AG08396 (cell line): ENCODE measurements around the gene CRYAB.
"Not testable (repeated sequence)": the region's sequence is repeated elsewhere in the genome, so short reads cannot be mapped to it uniquely, and the experiment has no call there.

Source experiments
- DNase-seq: peaks from one replicate; pipeline ENCODE4 v3.0.0; 2012; ENCODE audit warnings: low spot score, mixed read lengths

CRYAB gene

DNA sequence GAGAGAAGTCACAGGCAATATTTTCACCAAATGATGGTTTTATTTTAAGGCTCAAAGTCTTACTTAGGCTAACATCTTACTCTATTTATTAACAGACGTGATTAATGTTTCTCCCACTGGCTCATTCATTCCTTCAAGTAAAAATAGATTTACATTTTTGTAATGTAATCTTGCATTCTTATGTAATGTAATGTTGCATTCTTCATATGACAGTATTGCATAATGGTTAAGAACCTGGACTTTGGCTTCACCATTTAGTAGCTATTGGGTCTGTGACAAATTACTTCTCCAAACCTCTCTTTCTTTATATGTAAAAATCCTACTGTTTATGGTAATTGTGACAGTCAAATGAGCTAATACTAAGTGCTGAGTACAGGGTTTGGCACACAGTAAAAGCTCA is 22.3 kb upstream of the CRYAB start:
- DNase-seq: no peak

DNA sequence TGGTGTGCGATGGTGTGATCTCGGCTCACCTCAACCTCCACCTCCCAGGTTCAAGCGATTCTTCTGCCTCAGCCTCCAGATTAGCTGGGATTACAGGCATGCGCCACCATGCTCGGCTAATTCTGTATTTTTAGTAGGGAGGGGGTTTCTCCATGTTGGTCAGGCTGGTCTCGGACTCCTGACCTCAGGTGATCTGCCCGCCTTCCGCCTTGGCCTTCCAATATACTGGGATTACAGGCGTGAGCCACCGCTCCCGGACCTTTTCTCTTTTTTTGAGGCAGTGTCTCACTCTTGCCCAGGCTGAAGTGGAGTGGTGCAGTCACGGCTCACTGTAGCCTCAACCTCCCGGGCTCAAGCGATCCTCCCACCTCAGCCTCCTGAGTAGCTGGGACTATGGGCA is 21.6 kb upstream of the CRYAB start:
- DNase-seq: not testable (repeated sequence)

DNA sequence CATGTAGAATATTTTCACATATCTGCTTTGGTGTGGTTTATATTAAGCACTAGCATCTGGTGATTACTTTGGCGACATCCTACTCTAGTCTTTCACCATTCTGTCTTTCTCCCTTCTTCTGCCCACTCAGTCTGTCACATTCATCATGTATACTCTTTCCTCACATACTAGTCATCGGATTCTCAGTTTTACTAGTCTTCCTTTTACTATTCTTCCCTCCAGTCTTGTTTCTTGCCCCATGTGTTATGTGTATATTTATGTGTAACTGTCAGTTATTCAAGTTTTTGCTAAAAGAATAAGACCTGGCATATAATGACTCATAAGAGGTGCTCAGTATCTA is 21.0 kb upstream of the CRYAB start:
- DNase-seq: no peak

DNA sequence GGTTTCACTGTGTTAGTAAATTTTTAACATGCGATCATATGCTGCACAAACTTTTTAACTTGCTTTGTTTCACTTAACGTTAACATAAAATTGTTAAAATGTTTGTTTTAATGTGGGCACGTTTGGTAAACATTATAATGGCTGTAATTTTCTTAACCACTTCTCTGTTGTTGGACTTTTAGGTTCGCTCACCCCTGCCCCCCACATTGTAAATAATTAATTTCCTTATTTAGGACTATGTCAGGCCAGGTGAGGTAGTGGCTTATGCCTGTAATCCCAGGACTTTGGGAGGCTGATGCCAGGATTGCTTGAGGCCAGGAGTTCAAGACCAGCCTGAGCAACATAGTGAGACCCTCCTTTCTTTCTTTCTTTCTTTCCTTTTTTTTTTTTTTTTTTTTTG is 18.9 kb upstream of the CRYAB start:
- no peak for DNase-seq

DNA sequence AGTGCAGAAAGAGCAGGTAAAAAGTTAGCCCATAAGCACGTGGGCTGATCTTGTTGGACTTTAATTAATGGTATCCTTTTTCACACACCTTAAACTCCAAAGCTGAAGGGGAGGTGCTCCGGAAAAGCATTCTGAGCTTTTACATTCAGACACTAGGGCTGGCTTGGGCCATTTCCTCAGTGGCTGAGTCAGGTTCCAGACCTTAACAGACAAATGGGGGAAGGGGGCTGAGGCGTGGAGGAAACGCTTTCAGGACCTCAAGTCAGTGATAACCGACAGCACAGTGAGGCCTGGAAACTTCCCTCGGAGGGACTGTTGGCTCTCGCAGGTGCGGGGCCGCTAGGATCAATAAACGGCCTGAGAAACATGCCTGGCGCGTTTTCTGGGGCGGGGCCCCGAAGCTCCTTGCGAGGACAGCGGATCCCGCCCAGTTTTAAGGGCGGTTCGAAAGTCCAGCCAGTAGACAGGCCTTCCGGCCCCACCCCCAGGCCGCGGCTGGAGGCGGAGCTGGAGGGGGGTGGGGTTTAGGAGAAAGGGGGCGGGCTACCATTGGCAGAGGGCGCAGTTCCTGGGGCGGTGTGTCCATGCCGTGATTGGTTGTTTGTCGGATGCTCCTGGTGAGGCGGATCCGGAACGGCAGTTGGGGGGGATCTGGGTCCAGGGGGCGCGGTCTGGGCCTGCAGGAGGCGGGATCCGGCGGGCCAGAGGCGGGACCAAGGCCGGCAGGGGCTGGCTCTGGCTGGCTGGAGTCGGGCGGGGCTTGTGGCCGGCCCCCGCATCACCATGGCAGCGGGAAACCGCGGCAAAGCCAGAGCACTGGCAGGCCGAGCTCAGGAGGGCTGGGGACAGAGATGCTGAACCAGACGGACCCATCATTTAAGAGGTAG is 15.2 kb upstream of the CRYAB start:
- peak; percentile 97 for DNase-seq

DNA sequence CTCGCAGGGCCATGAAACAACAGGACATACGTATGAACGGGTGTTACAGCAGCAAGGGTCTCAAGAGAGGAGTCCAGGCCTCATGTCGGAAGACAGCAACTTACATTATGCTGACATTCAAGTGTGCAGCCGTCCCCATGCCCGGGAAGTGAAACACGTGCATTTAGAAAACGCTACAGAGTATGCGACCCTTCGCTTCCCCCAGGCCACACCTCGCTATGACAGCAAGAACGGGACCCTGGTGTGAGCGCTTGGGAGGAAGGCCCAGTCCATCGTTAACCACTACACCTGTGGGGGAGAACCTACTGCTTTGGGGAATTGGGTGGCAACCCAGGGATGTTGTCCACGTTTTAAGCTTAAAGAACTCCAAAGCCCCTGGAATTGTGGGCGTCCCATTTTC is 14.4 kb upstream of the CRYAB start:
- no peak for DNase-seq

DNA sequence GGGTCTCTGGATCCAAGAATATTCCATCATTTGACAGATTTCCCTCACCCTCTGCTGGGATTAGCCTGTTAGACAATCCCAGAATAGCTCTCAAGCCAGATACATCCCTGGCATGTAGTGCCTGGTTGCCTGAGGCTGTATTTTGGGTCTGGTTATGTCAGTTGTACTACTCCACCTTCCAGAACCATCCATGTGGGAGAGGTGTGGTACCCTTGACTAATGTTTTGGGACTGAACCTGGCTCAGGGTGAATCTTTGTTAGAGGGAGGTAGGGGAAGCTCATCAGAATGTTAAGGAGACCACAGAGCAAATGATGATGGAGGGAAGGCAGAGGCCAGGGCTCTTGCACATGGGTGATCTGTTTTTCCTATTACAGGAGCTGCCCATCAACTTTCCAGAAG is 12.4 kb upstream of the CRYAB start:
- DNase-seq: no peak

DNA sequence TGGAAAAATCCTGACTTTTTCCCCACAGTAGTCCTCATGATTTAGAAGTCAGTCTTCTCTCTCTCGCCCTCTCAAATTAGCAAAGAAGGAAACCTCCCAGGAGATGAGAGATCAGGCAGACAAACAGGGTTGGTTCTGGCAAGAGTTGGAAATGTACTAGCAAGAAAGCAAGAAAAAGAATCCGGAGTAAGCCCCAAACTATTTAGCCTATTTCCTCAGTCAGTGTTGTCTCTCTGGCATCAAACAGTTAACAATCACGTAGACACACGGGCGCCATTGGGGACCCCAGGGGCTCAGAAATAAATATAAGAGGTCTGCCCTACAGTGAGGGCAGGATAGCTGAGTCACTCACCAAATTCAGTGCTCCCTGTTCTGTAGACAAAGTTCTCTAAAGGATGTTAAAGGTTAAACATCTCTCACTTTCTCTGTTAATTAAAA is 11.8 kb upstream of the CRYAB start:
- no peak for DNase-seq

DNA sequence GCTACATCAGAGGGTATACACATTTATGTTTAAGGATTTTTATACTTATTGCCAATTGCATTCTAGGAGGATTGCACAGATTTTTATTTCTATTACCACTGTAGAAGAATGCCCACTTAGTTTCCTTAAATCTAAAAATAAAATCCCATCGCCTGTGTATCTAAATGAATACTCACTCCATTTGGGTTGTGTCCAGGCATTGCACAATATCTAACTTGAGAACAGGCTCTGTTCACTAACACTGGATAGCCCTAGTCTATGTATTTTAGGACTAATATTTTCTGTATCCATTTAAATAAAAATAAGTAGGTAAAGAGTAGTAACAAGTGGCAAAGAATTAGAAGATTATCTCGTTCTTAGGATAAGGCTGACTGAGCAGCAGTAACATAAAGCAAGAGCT is 11.2 kb upstream of the CRYAB start:
- DNase-seq: peak; percentile 58

DNA sequence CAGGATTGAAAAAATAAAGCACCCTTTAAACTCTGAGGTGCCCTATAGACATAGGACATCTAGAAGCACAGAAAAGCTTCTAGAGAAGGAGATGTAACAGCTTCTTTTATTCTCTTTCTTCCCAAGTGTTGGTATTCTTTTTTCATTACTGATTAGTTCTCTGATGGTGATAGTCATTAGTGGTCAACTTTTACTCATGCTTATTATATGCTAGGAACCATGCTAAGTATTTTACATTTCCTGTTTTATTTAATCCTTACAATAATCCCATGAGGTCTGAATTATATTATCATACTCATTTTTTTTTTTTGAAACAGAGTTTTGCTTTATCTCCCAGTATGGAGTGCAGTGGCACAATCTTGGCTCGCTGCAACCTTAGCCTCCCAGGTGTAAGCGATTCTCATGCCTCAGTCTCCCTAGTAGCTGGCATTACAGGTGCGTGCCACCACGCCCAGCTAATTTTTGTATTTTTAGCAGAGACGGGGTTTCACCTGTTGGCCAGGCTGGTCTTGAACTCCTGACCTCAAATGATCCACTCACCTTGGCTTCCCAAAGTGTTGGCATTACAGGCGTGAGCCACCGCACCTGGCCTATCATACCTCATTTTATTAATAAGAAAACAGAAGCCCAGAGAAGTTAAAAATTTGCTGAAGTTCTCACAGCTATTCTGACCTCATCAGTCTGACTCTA is 10.1 kb upstream of the CRYAB start:
- no peak for DNase-seq

DNA sequence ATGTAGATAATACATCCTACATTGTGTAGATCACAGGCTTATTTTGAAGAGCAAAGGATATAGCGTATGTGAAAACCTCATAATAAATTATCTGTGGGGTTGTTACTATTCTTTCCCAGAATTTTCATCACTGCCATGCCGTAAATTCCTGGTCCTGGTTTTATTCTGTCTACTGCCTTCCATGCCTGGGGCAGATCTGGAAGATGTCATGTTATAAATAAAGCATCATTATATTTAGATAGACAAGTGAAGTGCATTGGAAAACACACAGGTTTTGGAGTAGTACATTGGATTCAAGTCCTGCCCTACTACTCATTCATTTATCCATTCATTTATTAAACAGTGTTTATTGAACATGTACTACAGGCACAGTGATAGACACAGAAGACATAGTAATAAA is 9.3 kb upstream of the CRYAB start:
- DNase-seq: no peak

DNA sequence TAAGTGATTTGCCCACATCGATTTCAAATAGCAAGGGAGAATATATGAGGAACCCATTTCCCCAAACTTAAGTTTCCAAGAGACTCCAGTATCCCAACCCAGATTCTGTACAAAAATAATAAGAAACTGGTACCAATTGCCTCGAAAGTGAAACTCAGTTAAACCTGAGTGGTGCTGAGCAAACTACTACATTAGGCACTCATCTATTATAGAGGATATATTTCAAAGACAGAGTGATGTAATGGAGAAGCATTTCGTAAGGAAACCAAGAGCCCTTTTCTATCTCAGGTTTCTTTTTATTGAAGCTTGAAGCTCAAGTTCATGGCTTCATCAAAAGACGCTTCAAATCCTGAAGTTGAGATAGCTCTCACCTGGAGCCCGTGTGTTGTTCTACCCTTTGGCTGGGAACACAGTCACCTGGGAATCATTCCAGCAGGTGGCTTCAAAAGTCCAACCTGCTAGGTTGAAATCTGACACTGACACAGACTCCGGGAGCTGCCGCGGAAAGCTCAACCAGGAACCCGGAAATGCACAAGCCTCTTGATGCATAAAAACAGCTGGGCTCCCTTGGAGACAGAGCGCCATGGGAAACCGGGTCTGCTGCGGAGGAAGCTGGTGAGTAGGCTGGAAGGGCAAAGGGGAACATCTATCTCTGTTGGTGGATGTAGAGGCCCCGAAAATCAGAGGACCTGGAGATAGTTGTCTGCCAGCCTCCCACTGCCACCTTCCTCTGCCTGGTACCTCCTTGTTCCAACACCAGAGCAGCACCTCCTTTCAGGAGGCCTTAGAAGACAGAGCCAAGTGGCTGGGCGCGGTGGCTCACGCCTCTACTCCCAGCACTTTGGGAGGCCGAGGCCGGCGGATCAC is 7.1 kb upstream of the CRYAB start, which contains the start of gene C11orf52:
Gene C11orf52 (plus strand): TSS at position 524 of the 867 bp plus-strand sequence. CDS start 60 bp downstream, at position 584.
- no peak for DNase-seq

DNA sequence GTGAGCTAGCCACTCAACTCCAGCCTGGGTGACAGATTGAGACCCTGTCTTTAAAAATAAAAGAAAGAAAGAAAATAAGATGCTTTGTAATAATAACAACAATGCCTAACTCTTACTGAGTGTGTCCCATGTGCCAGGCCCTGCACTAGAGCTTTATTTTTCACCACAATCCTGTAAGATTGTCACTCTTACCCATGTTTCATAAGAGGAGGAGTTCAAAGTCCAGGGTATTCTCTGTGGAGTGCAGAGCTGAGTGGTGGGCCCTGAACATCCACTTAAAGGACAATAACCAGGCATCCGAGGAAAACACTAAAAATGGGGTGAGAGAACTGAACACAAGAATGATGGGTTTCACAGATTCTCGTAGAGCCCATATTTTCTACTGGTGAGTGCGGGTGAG is 6.2 kb upstream of the CRYAB start:
- no peak for DNase-seq

DNA sequence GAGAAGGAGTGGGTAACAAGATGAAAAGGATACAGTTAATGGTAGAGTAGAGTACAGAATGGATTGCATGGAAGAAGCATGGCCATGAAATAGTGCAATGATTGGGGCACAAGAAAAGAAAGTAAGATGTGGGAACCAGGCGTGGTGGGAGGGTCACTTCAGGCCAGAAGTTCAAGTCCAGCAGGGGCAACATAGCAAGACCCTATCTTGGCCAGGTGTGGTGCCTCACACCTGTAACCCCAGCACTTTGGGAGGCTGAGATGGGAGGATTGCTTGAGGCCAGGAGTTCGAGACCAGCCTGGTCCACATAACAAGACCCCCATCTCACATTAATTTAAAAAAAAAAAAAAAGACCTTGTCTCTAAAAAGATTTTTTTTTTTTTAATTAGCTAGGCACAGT is 5.7 kb upstream of the CRYAB start:
- no peak for DNase-seq

DNA sequence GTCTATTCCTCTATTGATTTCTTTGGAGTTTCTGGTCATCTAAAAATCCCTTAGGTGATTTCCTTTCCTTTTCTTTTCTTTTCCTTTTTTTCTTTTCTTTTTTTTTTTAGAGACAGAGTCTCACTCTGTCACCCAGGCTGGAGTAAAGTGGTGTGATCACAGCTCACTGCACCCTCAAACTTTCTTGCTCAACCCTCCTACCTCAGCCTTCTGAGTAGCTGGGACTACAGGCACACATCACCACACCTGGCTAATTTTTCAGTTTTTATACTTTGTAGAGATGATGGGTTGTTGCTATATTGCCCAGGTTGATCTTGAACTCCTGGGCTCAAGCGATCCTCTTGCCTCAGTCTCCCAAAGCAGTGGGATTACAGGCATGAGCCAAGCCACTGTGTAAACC is 5.2 kb upstream of the CRYAB start:
- no peak for DNase-seq

DNA sequence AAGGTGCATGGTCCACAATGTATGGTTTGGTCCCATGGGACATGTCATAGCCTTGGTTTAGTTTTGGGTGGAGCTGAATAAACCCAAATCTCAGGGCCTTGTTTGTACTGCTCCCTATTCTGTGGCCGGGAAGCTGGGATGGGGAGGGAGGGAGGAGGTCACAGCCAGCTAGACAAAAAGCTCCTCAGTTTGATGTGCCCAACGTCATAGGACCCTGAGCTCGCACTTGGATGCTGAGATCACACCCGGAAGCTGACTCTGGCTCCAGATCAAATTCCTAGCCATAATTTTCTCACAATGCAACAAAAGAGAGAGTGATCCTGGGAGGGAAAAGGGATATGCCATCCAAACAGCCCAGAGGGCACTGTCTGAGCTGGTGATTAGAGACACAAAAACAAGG is 2.4 kb upstream of the CRYAB start:
- DNase-seq: peak; percentile 67

DNA sequence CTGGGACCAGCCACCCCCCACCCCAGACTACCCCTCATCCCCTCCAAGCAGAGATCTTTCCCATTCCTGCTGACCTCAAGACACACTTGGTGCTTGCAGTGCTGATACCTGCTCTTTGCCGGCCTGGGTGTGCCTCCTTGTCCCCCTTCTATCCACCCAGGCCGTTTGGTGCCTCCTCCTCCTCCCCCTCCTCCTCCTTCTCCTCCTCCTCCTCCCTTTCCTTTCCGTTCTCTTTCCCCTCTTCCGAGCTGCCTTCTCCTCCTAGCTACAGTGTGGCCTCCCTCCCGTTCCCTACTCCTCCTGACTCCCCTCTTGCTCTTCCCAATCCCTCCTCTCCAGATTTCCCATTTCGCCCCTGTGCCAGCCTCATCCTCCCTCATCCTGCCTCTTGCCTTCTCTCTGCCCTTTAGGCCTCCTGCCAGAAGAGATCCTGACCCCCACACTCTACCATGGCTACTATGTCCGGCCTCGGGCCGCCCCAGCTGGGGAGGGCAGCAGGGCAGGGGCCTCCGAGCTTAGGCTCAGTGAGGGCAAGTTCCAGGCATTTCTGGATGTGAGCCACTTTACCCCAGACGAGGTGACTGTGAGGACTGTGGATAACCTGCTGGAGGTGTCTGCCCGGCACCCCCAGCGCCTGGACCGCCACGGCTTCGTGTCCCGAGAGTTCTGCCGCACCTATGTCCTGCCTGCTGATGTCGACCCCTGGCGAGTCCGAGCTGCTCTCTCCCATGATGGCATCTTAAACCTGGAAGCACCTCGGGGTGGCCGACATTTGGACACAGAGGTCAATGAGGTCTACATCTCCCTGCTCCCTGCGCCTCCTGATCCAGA is 1.7 kb upstream of the CRYAB start:
- DNase-seq: no peak

DNA sequence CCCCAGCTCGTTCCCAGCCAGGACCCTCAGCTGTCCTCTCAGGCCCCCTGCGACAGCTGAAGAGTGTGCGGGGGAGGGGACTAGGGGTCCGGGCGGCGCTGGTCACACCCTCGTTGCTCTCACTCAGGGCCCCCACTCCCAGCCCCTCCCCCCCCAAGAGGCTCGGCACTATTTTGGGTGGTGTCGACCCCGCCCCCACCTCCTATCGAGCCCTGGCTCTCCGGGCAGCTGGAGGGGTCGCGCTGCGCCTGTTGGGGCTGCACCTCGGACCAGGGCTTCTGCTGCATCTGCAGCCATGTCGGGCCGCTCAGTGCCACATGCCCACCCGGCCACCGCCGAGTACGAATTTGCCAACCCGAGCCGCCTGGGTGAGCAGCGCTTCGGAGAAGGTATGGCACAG is 965 bp upstream of the CRYAB start, which contains the start of gene HSPB2:
Gene HSPB2 (plus strand): TSS at position 200 of the 400 bp plus-strand sequence. CDS start 96 bp downstream, at position 296.
- no peak for DNase-seq

DNA sequence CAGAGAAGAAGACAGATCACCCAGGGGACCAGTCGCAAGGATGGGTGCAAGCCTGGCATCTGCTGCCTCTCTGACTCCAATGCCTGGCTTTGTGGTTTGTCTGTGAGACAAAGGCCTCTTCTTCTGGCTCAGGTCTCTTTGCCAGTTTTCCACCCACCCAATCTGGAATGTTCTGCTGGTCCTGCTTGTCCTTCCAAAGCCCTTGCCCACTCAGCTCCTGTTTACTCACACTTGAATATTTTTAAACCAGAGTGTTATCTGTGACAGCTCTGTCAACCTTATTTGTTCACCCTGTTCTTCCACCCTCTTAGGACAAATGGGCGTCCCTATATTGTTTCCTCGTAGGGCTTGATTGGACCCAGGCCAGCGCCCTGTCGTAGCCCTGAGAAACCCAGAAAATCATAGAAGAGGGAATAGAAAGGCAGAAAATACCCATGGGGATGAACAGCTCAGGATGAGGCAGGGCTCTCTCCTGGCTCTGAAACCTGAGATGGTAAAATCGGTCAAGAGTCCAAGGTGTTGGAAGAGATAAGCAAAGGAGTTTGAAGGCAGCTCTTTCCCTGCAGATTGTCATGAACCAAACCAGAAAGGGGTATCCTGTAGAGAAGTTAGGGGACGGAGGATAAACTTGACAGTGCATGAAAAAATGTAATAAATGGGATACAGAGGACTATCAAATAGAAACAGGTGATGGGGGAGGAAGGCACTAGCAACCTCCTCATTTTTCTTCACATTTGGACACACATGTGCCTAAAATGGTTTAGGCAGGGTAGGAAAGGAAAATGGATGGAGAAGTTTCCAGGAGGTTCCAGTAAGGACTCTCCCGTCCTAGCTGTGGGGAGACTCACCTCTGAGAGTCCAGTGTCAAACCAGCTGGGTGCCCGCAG is 651 bp downstream of the CRYAB start:
- DNase-seq: no peak

DNA sequence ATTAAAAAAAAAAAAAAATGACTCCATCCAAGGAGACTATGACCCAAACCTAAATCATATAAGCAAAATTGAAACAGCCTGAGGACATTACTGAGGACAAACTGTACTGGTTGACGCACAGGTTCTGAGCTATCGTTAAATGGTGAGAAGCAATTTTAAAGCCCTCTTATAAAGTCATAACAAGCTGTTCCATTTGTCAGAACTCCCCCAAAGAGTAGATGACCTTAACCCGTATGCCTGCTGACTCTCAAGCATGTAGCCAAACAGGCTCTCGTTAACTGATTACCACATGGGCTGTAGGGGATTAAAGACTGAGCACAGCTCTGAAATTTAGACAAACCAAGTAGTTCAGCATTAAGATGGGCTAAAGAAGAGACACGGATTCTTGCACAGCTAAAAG is 2.2 kb downstream of the CRYAB start:
- no peak for DNase-seq
